Ishikawa (cell line): ENCODE measurements around the gene SASH1.
A peak's percentile ranks its signal among the peaks of the same experiment; 100 is the strongest.

Experiments used
- CEBPB ChIP-seq: IDR thresholded peaks from 2 replicates; pipeline ENCODE4 v1.6.1; 2012
- CREB1 ChIP-seq: IDR thresholded peaks from 2 replicates; pipeline ENCODE4 v1.6.1; 2012; ENCODE audit warnings: low read depth
- EGR1 ChIP-seq: IDR thresholded peaks from 2 replicates; pipeline ENCODE4 v1.6.1; 2012
- EP300 ChIP-seq: IDR thresholded peaks from 2 replicates; pipeline ENCODE4 v1.6.1; 2012; ENCODE audit warnings: borderline replicate concordance
- FOXM1 ChIP-seq: IDR thresholded peaks from 2 replicates; pipeline ENCODE4 v1.6.1; 2012; ENCODE audit warnings: low read depth, borderline replicate concordance
- NFIC ChIP-seq: IDR thresholded peaks from 2 replicates; pipeline ENCODE4 v1.6.1; 2012
- RAD21 ChIP-seq: IDR thresholded peaks from 2 replicates; pipeline ENCODE4 v1.6.1; 2012; ENCODE audit warnings: low read depth
- TAF1 ChIP-seq: IDR thresholded peaks from 2 replicates; pipeline ENCODE4 v1.6.1; 2012; ENCODE audit warnings: low read depth, mild to moderate bottlenecking
- TCF12 ChIP-seq: IDR thresholded peaks from 2 replicates; pipeline ENCODE4 v1.6.1; 2012; ENCODE audit warnings: low read depth
- TEAD4 ChIP-seq: IDR thresholded peaks from 2 replicates; pipeline ENCODE4 v1.6.1; 2012
- YY1 ChIP-seq: IDR thresholded peaks from 2 replicates; pipeline ENCODE4 v1.6.1; 2012; ENCODE audit warnings: low read depth
- ZBTB7A ChIP-seq: IDR thresholded peaks from 2 replicates; pipeline ENCODE4 v1.6.1; 2012; ENCODE audit warnings: low read depth
- TF ChIP-seq, protein P1 (sequence below): IDR thresholded peaks from 2 replicates; pipeline ENCODE4 v1.6.1; 2012
- TF ChIP-seq, protein P2 (sequence below): IDR thresholded peaks from 2 replicates; pipeline ENCODE4 v1.6.1; 2012
- TF ChIP-seq, protein P3 (sequence below): IDR thresholded peaks from 2 replicates; pipeline ENCODE4 v1.6.1; 2012; ENCODE audit warnings: low read depth, mild to moderate bottlenecking

Gene SASH1

DNA sequence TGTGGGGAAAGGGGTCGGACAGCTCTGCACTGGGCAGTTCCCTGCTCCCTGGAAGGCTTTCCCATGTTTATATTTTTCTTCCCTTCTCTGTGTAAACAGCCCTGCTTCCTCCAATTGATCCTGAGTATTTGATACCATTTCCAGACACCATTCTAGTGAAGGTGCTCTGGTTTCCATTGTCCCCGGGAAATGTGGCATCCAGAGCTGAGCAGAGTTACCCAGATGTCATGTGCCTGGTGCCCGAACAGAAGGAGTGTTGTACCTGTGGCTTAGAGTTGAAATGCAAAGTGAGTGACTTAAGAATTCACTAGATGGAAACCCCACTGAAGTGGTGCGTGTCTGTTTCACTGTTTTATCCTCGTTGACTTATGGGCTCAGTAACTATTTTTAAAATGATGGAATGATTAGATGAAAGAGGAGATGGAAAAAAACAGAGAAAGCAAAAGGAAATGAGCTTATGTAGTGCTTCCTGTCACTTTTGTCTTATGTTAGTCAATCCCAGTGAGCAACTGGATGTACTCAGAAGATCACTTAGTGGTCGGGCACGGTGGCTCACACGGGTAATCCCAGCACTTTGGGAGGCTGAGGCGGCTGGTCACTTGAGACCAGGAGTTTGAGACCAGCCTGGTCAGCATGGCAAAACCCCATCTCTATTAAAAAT is 83.8 kb downstream of the SASH1 start:
- no peak for TF ChIP-seq CREB1
- TF ChIP-seq RAD21: no peak
- TF ChIP-seq TAF1: no peak
- no peak for TF ChIP-seq EGR1
- no peak for TF ChIP-seq CEBPB
- TF ChIP-seq, protein P1, sequence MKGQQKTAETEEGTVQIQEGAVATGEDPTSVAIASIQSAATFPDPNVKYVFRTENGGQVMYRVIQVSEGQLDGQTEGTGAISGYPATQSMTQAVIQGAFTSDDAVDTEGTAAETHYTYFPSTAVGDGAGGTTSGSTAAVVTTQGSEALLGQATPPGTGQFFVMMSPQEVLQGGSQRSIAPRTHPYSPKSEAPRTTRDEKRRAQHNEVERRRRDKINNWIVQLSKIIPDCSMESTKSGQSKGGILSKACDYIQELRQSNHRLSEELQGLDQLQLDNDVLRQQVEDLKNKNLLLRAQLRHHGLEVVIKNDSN: no peak
- TF ChIP-seq YY1: no peak
- TF ChIP-seq, protein P2, sequence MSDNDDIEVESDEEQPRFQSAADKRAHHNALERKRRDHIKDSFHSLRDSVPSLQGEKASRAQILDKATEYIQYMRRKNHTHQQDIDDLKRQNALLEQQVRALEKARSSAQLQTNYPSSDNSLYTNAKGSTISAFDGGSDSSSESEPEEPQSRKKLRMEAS: no peak
- TF ChIP-seq FOXM1: no peak
- TF ChIP-seq ZBTB7A: no peak
- no peak for TF ChIP-seq TEAD4
- TF ChIP-seq NFIC: no peak

DNA sequence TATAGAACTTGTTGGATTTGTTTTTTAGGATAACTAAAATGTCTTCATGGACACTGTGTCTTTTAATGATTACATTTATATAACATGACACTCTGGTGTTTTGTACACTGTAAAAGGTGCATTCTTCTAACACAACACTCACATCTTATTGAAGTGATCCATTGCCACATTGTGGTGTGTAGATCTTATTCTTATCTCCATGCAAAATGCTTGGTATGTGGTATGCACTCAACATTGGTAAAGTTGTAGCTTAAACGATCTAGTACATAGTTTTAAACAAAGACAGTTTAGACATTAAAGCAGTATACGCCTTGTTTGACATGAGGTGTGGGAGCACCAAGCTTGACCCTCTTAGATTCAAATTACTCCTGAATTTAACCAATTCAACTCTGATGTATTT is 84.7 kb downstream of the SASH1 start:
- TF ChIP-seq TAF1 (no peak), TCF12 (no peak), EP300 (no peak), ZBTB7A (no peak), RAD21 (no peak), FOXM1 (no peak), TEAD4 (no peak), NFIC (no peak)
- TF ChIP-seq, protein P1: no peak
- TF ChIP-seq, protein P3, sequence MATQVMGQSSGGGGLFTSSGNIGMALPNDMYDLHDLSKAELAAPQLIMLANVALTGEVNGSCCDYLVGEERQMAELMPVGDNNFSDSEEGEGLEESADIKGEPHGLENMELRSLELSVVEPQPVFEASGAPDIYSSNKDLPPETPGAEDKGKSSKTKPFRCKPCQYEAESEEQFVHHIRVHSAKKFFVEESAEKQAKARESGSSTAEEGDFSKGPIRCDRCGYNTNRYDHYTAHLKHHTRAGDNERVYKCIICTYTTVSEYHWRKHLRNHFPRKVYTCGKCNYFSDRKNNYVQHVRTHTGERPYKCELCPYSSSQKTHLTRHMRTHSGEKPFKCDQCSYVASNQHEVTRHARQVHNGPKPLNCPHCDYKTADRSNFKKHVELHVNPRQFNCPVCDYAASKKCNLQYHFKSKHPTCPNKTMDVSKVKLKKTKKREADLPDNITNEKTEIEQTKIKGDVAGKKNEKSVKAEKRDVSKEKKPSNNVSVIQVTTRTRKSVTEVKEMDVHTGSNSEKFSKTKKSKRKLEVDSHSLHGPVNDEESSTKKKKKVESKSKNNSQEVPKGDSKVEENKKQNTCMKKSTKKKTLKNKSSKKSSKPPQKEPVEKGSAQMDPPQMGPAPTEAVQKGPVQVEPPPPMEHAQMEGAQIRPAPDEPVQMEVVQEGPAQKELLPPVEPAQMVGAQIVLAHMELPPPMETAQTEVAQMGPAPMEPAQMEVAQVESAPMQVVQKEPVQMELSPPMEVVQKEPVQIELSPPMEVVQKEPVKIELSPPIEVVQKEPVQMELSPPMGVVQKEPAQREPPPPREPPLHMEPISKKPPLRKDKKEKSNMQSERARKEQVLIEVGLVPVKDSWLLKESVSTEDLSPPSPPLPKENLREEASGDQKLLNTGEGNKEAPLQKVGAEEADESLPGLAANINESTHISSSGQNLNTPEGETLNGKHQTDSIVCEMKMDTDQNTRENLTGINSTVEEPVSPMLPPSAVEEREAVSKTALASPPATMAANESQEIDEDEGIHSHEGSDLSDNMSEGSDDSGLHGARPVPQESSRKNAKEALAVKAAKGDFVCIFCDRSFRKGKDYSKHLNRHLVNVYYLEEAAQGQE: no peak
- TF ChIP-seq, protein P2: no peak

DNA sequence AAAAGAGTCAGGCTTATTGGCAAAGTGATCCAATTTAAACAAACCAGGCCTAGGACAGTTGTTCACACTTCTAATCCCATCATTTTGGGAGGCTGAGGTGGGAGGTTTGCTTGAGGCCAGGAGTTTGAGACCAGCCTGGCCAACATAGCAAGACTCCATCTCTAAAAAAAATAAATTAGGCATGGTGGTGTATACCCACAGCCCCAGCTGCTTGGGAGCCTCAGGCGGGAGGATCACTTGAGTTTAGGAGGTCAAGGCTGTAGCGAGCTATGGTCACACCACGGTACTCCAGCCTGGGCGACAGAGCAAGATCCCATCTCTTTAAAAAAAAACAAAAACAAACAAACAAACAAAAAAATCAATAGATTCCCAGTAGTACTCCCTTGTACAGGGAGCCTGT is 86.8 kb downstream of the SASH1 start:
- no peak for TF ChIP-seq TAF1

DNA sequence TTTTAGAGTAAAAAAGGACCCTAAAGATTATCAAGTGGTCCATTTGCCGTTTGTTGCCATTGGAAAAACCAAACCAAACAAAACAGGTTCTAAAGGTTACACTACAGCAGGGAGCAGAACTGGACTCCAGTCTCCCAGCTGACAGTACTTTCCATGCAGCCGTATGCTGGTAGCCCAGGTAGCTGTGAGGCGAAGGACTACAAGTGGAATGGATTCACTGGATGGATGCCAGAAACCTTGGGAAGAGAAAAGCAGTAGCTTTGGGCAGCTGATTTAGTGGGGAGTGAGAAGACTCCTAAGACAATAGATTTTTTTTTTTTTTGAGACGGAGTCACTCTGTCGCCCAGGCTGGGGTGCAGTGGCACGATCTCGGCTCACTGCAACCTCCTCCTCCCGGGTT is 88.3 kb downstream of the SASH1 start:
- TF ChIP-seq, protein P3: no peak
- TF ChIP-seq RAD21 (no peak), TEAD4 (no peak), FOXM1 (no peak), TCF12 (no peak), TAF1 (no peak), CREB1 (no peak), NFIC (no peak; the same call in 1 of the 2 replicates)
- TF ChIP-seq, protein P1: no peak
- TF ChIP-seq, protein P2: no peak

DNA sequence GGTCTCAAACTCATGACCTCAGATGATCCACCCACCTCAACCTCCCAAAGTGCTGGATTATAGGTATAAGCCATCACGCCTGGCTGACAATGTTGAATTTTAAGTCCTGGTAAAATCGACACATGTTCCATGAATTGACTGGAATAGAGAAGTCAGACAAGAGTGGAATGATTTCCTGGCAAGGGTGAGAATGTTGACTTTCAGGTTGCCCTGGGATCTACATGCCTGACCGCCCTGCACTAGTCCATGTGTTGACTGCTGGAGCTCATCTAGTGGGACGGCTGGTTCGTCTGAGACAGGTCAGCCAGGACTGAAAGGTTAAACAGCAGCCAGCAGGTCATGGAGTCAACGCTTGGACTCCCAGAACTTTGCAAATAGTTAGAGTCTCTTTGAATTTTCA is 88.8 kb downstream of the SASH1 start:
- no peak for TF ChIP-seq ZBTB7A
- TF ChIP-seq NFIC: peak; percentile 65
- no peak for TF ChIP-seq YY1
- TF ChIP-seq TEAD4: peak; percentile 86
- 0 out of 2 replicates have a peak, but pooled peaks have one; percentile 25 for TF ChIP-seq FOXM1
- no peak for TF ChIP-seq RAD21
- no peak for TF ChIP-seq CEBPB
- TF ChIP-seq TAF1: no peak
- TF ChIP-seq CREB1: no peak
- peak; percentile 68; the same call in 1 of the 2 replicates for TF ChIP-seq EP300
- 0 out of 2 replicates have a peak, but pooled peaks have one; percentile 42 for TF ChIP-seq EGR1
- TF ChIP-seq, protein P2: peak; percentile 27; the same call in 1 of the 2 replicates
- peak; percentile 74 for TF ChIP-seq TCF12
- TF ChIP-seq, protein P1: no peak
- TF ChIP-seq, protein P3: no peak
